GM10266 (cell line): Measurements from ENCODE around the gene ARHGEF16.

ENCODE experiments used
- DNase-seq: peaks from one replicate; pipeline ENCODE4 v3.0.0; 2012; ENCODE audit errors: extremely low spot score
- CTCF ChIP-seq: IDR thresholded peaks from 2 replicates; pipeline ENCODE4 v1.5.1; 2012; ENCODE audit warnings: mild to moderate bottlenecking, low read depth; ENCODE audit not compliant: control insufficient read depth, insufficient read depth; ENCODE audit errors: missing control alignments

ARHGEF16 gene

GRCh38 chr1:3527774-3528173 lies 73.3 kb downstream of the ARHGEF16 start:
- no peak for TF ChIP-seq CTCF
- DNase-seq = no peak

- DNase-seq = no peak
- TF ChIP-seq CTCF = no peak
These were observed 74.7 kb downstream of the ARHGEF16 start for GRCh38 chr1:3529099-3529729.

GRCh38 chr1:3530086-3530925 lies 75.8 kb downstream of the ARHGEF16 start:
- no peak for TF ChIP-seq CTCF
- no peak for DNase-seq
